Activated naive CD4-positive, alpha-beta T cell treated with anti-CD3 and anti-CD28 coated beads, Interleukin-2, amount 10 ng/mL, durations not matched to agents 7 days and 5 days (primary cell): ENCODE measurements around the gene ITK.

Experiments
- CTCF ChIA-PET: fragments of 350-600 bp; sonication (Branson Sonifier 250); formaldehyde crosslinking; loops from one replicate; lab custom pipeline; 2021; ENCODE audit warnings: antibody characterized with exemption; lab: Charles Lee
- DNase-seq: peaks from one replicate; pipeline ENCODE4 v3.0.0-alpha.2; 2020
- H3K27ac Mint-ChIP-seq: one replicate; pipeline ENCODE4 v1.8.0; 2021; ENCODE audit warnings: mild to moderate bottlenecking, moderate library complexity, mixed read lengths
- H3K27me3 Mint-ChIP-seq: one replicate; pipeline ENCODE4 v1.8.0; 2021; ENCODE audit warnings: mild to moderate bottlenecking, mixed read lengths
- H3K36me3 Mint-ChIP-seq: one replicate; pipeline ENCODE4 v1.8.0; 2021; ENCODE audit warnings: mixed read lengths
- H3K4me1 Mint-ChIP-seq: one replicate; pipeline ENCODE4 v1.8.0; 2021; ENCODE audit warnings: mixed read lengths
- H3K4me3 Mint-ChIP-seq: one replicate; pipeline ENCODE4 v1.8.0; 2021; ENCODE audit warnings: mild to moderate bottlenecking, moderate library complexity, mixed read lengths
- H3K9me3 Mint-ChIP-seq: one replicate; pipeline ENCODE4 v1.8.0; 2021; ENCODE audit warnings: mixed read lengths

The ITK gene

GRCh38 chr5:157275403-157275802, 94.8 kb downstream of the ITK start:
- no peak overlapping the region for H3K27ac Mint-ChIP-seq
- CTCF ChIA-PET = interaction anchor here (1.0 to 1.6 kb wide), 2 partner anchors 9 to 28 kb away, joined by 3 to 6 read pairs; no protein-coding TSS in a partner anchor
- H3K4me1 Mint-ChIP-seq = peaks cover 85% of the 10 kb centered on the region
- H3K27me3 Mint-ChIP-seq = no peaks in the 10 kb centered on the region
- no peaks in the 10 kb centered on the region for H3K9me3 Mint-ChIP-seq
- H3K4me3 Mint-ChIP-seq = no peak overlapping the region
- no peak for DNase-seq
- H3K36me3 Mint-ChIP-seq = peaks cover 55% of the 10 kb centered on the region

GRCh38 chr5:157278319-157279037, 97.8 kb downstream of the ITK start:
- H3K4me3 Mint-ChIP-seq = no peak overlapping the region
- DNase-seq = no peak
- H3K36me3 Mint-ChIP-seq = peaks cover 60% of the 10 kb centered on the region
- peaks cover 88% of the 10 kb centered on the region for H3K4me1 Mint-ChIP-seq
- H3K27ac Mint-ChIP-seq = peak overlapping the region; percentile 6
- peaks cover 9% of the 10 kb centered on the region for H3K9me3 Mint-ChIP-seq
- H3K27me3 Mint-ChIP-seq = no peaks in the 10 kb centered on the region
- CTCF ChIA-PET = interaction anchor here (1.2 kb wide), 1 partner anchor 11 kb away, joined by 3 read pairs; no protein-coding TSS in a partner anchor

- H3K27ac Mint-ChIP-seq = no peak overlapping the region
- H3K9me3 Mint-ChIP-seq = peaks cover 9% of the 10 kb centered on the region
- CTCF ChIA-PET = interaction anchor here (0.6 to 1.0 kb wide), 2 partner anchors 24 to 148 kb away, joined by 3 to 5 read pairs; no protein-coding TSS in a partner anchor
- H3K4me3 Mint-ChIP-seq = peak overlapping the region; percentile 17
- no peaks in the 10 kb centered on the region for H3K27me3 Mint-ChIP-seq
- peaks cover 88% of the 10 kb centered on the region for H3K4me1 Mint-ChIP-seq
- DNase-seq = no peak
- peaks cover 59% of the 10 kb centered on the region for H3K36me3 Mint-ChIP-seq
These were observed 99.1 kb downstream of the ITK start for GRCh38 chr5:157279605-157280239.

- peak overlapping the region; percentile 20 for H3K27ac Mint-ChIP-seq
- H3K27me3 Mint-ChIP-seq = no peaks in the 10 kb centered on the region
- H3K36me3 Mint-ChIP-seq = peaks cover 61% of the 10 kb centered on the region
- peaks cover 95% of the 10 kb centered on the region for H3K4me1 Mint-ChIP-seq
- no peak overlapping the region for H3K4me3 Mint-ChIP-seq
- H3K9me3 Mint-ChIP-seq = peaks cover 9% of the 10 kb centered on the region
- DNase-seq = no peak
- CTCF ChIA-PET = interaction anchor here (0.8 to 1.2 kb wide), 2 partner anchors 28 to 165 kb away, joined by 3 read pairs; no protein-coding TSS in a partner anchor
These were observed 100.3 kb downstream of the ITK start for GRCh38 chr5:157280927-157281326.

- CTCF ChIA-PET = no interaction called here
- H3K4me1 Mint-ChIP-seq = peaks cover 87% of the 10 kb centered on the region
These were observed 101.5 kb downstream of the ITK start for GRCh38 chr5:157282150-157282549.

GRCh38 chr5:157283434-157283833, 102.8 kb downstream of the ITK start:
- Mint-ChIP-seq H3K4me1 (peaks cover 89% of the 10 kb centered on the region), H3K4me3 (peak overlapping the region; percentile 23), H3K27me3 (no peaks in the 10 kb centered on the region), H3K27ac (peak overlapping the region; percentile 68), H3K9me3 (peaks cover 9% of the 10 kb centered on the region), H3K36me3 (peaks cover 62% of the 10 kb centered on the region)
- CTCF ChIA-PET = interaction anchor here (0.7 to 3.6 kb wide), 4 partner anchors 10 to 30 kb away, joined by 3 to 14 read pairs (median 3); no protein-coding TSS in a partner anchor
- DNase-seq = peak; percentile 69

More at GRCh38 chr5:157282150-157282549, 101.5 kb downstream of the ITK start:
- DNase-seq = no peak
- no peak overlapping the region for H3K4me3 Mint-ChIP-seq
- peak overlapping the region; percentile 68 for H3K27ac Mint-ChIP-seq
- peaks cover 9% of the 10 kb centered on the region for H3K9me3 Mint-ChIP-seq
- H3K36me3 Mint-ChIP-seq = peaks cover 59% of the 10 kb centered on the region
- H3K27me3 Mint-ChIP-seq = no peaks in the 10 kb centered on the region

- no peak for DNase-seq
- Mint-ChIP-seq H3K4me3 (no peak overlapping the region), H3K4me1 (peaks cover 87% of the 10 kb centered on the region), H3K27ac (no peak overlapping the region), H3K9me3 (peaks cover 9% of the 10 kb centered on the region), H3K36me3 (peaks cover 69% of the 10 kb centered on the region), H3K27me3 (no peaks in the 10 kb centered on the region)
- CTCF ChIA-PET = interaction anchor here (0.8 to 3.6 kb wide), 4 partner anchors 9 to 29 kb away, joined by 3 to 14 read pairs (median 3); no protein-coding TSS in a partner anchor
These were observed 104.0 kb downstream of the ITK start for GRCh38 chr5:157284458-157285212.

GRCh38 chr5:157285310-157286035, 104.8 kb downstream of the ITK start:
- H3K4me1 Mint-ChIP-seq = peaks cover 88% of the 10 kb centered on the region

GRCh38 chr5:157286761-157287211, 106.1 kb downstream of the ITK start:
- Mint-ChIP-seq H3K27me3 (no peaks in the 10 kb centered on the region), H3K9me3 (peaks cover 8% of the 10 kb centered on the region), H3K4me3 (no peak overlapping the region), H3K36me3 (peaks cover 69% of the 10 kb centered on the region), H3K27ac (no peak overlapping the region), H3K4me1 (peaks cover 85% of the 10 kb centered on the region)
- CTCF ChIA-PET = interaction anchor here (1.1 to 3.1 kb wide), 3 partner anchors 10 to 17 kb away, joined by 4 to 10 read pairs (median 7); no protein-coding TSS in a partner anchor
- DNase-seq = no peak

More at GRCh38 chr5:157285310-157286035, 104.8 kb downstream of the ITK start:
- Mint-ChIP-seq H3K4me3 (no peak overlapping the region), H3K27me3 (no peaks in the 10 kb centered on the region), H3K9me3 (peaks cover 9% of the 10 kb centered on the region), H3K27ac (no peak overlapping the region), H3K36me3 (peaks cover 69% of the 10 kb centered on the region)
- DNase-seq = no peak
- CTCF ChIA-PET = interaction anchor here (1.0 to 3.6 kb wide), 3 partner anchors 9 to 12 kb away, joined by 3 to 14 read pairs (median 3); no protein-coding TSS in a partner anchor

- peak overlapping the region; percentile 76 for H3K27ac Mint-ChIP-seq
- H3K27me3 Mint-ChIP-seq = no peaks in the 10 kb centered on the region
- H3K9me3 Mint-ChIP-seq = no peaks in the 10 kb centered on the region
- peaks cover 65% of the 10 kb centered on the region for H3K36me3 Mint-ChIP-seq
- no peak overlapping the region for H3K4me3 Mint-ChIP-seq
- peaks cover 69% of the 10 kb centered on the region for H3K4me1 Mint-ChIP-seq
- no peak for DNase-seq
- CTCF ChIA-PET = interaction anchor here (0.6 to 3.1 kb wide), 4 partner anchors 11 to 25 kb away, joined by 3 to 10 read pairs (median 5); no protein-coding TSS in a partner anchor
These were observed 107.9 kb downstream of the ITK start for GRCh38 chr5:157288405-157289163.

- Mint-ChIP-seq H3K4me1 (peaks cover 66% of the 10 kb centered on the region), H3K4me3 (no peak overlapping the region), H3K27me3 (no peaks in the 10 kb centered on the region), H3K36me3 (peaks cover 71% of the 10 kb centered on the region), H3K27ac (peak overlapping the region; percentile 30), H3K9me3 (no peaks in the 10 kb centered on the region)
- CTCF ChIA-PET = interaction anchor here (0.6 to 3.1 kb wide), 3 partner anchors 12 to 24 kb away, joined by 3 to 10 read pairs (median 3); no protein-coding TSS in a partner anchor
- DNase-seq = no peak
These were observed 108.7 kb downstream of the ITK start for GRCh38 chr5:157289164-157289819.
